Measurements from ENCODE around the gene ZSCAN23.
A peak's percentile ranks its signal among the peaks of the same experiment; 100 is the strongest.
"Not testable (repeated sequence)": the region's sequence is repeated elsewhere in the genome, so short reads cannot be mapped to it uniquely, and the experiment has no call there.

ZSCAN23 gene

GRCh38 chr6:28433119-28433518, 10.2 kb downstream of the ZSCAN23 start:
- DNase-seq, result no peak

- no peak for DNase-seq
Observed at GRCh38 chr6:28429781-28430180, 13.5 kb downstream of the ZSCAN23 start.

DNA sequence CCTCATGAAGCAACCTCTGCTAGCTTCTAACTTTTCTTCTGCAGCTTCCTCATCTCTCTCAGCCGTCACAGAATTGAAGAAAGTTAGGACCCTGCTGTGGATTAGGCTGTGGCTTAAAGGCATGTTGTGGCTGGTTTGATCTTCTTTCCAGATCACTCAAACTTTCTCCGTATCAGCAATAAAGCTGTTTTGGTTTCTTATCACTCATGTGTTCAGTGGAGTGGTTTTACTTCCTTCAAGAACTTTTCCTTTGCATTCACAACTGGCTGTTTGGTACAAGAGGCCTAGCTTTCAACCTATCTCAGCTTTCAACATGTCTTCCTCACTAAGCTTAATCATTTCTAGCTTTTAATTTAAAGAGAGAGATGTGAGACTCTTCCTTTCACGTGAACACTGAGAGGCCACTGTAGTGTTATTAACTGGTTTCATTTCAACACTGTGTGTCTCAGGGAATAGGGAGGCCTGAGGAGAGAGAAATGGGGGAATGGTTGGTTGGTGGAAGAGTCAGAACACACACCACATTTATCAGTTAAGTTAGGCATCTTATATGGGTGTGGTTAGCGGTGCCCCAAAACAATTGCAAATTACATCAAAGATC, 17.2 kb downstream of the ZSCAN23 start:
- no peak for DNase-seq

GRCh38 chr6:28424163-28424562, 19.1 kb downstream of the ZSCAN23 start:
- no peak for DNase-seq

DNA sequence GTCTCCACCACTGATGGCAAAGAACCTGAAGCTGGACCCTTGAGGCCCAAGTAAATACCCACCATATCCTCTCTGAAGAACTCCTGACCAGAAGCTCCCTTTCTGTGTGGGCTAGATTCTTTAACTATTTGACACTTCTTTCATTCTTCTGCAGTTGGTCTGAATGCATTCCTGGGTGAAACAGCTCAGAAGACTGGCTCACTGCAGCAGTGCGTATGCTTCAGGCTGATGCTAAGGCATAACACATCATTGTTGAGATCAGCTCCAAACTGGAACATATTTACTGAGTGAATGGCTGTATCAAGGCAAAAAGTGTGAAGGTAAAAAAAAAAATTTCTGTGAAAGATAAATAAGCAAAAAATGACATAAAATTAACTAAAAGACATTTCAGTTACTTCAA, 19.7 kb downstream of the ZSCAN23 start:
- no peak for DNase-seq

GRCh38 chr6:28413681-28414080, 29.6 kb downstream of the ZSCAN23 start:
- no peak for DNase-seq

GRCh38 chr6:28410767-28411166, 32.5 kb downstream of the ZSCAN23 start:
- DNase-seq, result no peak

GRCh38 chr6:28408076-28408802, 35.1 kb downstream of the ZSCAN23 start:
- DNase-seq, result no peak

- no peak for DNase-seq
Observed at GRCh38 chr6:28407401-28407800, 35.9 kb downstream of the ZSCAN23 start.

DNA sequence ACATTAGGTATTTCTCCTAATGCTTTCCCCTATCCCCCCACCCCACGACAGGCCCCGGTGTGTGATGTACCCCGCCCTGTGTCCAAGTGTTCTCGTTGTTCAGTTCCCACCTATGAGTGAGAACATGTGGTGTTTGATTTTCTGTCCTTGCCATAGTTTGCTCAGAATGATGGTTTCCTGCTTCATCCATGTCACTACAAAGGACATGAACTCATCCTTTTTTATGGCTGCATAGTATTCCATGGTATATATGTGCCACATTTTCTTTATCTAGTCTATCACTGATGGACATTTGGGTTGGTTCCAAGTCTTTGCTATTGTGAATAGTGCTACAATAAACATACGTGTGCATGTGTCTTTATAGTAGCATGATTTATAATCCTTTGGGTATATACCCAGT, 39.4 kb downstream of the ZSCAN23 start:
- not testable (repeated sequence) for DNase-seq

DNA sequence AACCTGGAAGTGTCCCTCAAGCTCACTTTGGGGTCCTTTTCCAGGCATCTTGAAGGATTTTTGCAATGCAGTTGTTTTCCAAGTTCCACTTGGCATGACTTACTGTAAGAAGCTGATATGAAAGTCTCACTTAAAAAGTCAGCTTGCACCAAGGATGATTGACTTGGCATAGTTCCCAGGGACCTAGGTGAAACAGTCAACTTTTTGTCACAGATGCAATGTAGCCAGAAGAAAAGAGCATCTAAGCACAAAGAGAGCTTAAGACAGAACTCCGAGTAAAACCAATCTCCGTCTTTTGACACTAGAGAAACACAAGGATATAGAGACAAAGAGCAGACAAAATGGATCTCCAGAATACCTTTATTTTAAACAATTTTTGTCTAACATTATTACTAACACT, 41.1 kb downstream of the ZSCAN23 start:
- no peak for DNase-seq

- no peak for DNase-seq
Observed at GRCh38 chr6:28401172-28401571, 42.1 kb downstream of the ZSCAN23 start.

DNA sequence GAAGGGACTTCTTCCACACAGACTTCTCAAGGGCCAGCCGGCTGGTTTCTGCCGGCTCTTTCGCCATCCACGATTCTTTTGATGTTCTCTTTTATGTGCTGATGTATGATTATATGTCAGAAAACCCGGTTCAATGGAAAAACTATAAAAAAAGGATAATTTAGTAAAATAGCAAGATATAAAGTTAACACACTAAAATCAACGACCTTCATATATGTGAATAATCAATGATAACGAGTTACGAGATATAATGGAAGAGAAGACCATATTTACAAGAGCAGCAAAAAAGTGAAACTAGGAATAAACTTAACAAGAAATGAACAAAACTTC, 43.2 kb downstream of the ZSCAN23 start:
- no peak for DNase-seq

DNA sequence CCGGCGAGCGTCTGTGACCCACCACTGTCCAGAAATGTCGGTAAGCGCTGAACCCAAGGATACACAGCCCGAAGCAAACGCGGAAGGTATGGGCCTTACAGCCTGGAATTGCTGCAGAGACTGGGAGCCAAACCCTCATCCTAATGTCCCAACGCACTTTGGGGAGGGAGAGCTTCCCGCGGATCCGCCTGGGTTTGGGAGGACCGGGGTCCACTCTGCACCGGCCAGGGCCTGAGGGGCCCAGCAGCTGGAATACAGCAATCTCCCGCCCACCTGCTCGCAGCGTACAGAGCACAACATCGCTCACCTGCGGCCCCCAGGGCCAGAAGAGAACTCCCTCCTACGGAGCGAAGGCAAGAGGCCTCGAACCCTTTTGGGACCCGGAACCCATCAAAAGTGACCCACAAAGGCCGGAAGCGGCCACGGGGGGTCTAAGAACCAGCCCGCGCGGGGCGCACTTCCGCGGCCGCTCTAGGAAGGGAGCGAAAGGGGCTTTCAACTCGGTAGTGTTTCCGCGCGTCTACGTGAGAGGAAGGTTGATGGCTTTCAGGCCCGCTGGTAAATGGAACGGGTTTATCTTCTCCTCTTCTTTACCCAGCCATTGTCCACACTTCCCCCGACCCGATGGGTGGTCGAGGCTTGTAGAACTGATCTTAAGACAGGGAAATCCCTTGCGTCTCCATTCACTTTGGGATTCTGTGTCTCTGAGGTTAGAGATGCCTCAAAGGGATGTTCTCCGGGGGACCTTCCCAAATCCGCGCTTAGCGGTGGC, 43.8 kb downstream of the ZSCAN23 start, which contains the start of gene ZSCAN12:
TSS of gene ZSCAN12 (minus strand) at position 398 of the 772 bp plus-strand sequence. CDS start 1,342 bp downstream, outside the sequence.
- DNase-seq, result peak; percentile 6

GRCh38 chr6:28395918-28396317, 47.4 kb downstream of the ZSCAN23 start:
- DNase-seq, result no peak

GRCh38 chr6:28393912-28394662, 49.2 kb downstream of the ZSCAN23 start:
- no peak for DNase-seq

DNA sequence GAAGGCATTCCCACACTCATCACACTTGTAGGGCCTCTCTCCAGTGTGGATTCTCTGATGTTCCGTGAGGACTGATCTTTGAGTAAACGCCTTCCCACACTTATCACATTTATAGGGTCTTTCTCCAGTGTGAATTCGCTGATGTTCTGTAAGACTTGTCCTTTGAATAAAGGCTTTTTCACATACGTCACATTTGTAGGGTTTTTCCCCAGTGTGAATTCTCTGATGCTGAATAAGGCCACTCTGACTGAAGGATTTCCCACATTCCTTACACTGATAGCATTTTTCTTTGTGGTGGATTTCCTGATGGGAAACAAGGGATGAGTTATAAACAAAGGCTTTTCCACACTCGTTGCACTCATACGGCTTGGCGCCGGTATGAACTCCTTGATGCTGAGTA, 52.6 kb downstream of the ZSCAN23 start:
- no peak for DNase-seq

DNA sequence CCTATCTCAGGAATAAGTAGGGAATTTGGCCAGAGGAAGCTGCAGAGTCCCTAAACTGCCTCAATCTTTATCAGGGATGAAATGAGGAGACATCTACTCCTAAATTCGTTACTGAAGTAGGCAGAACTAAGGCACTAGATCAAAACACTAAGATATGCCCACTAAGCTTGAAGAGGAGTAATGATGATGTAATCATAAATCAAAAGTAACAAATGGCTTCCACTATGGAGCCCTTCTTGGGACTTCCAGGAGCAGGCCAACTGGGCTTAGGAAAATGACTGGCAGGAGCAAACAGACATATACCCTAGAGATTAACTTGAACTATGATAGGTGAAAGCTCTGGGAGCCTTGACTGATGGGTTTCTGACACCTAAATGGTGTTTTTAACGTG, 59.2 kb downstream of the ZSCAN23 start:
- no peak for DNase-seq

DNA sequence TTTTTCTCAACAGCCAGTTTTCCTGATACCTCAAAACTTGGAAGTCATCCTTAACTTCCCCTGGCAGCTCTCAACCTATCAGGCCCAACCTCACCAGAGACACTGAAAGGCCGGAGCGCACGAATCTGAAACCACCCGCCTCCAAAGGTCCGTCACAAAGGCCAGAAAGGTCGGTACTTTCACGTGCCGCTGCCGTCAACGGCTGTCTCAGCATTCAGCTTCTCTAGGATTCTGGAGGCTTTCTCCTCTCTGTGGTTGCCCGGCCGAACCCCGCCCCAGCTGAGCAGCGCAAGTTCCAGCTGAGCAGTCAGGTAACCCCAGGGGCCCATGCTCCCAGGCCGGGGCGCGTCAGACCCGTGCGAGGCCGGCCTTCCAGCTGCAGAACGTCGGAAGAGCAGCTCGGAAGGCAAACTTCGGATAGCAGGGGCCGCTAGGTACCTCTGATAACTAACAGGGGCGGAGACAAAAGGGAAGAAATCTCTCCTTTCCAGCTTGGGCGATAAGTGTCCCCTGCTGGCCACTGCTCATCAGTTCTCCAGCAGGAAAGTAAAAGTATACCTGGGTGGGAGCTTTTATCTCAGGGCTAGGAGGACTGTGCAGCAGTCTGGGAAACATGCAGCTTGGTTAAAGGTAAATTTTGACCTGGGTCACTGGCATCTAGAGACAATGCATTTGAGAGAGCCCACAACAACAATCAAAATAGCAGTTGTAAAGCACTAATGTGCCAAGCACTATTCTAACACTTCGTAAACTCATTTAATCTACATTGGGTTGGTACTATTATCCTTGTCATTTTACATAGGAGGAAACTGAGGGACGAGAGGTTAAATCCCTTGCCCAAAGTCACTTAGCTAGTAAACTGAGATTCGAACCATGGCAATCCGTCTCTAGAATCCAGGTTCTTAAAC, 59.8 kb downstream of the ZSCAN23 start:
- no peak for DNase-seq
